ENCODE data around the gene GATA2.

Gene GATA2

GRCh38 chr3:128501431-128501830 lies 8.4 kb upstream of the GATA2 start:
- DNase-seq, result no peak

- DNase-seq, result no peak
Measured at GRCh38 chr3:128500556-128500955, 7.6 kb upstream of the GATA2 start.

- no peak for DNase-seq
Measured at GRCh38 chr3:128499724-128500275, 6.8 kb upstream of the GATA2 start.

GRCh38 chr3:128498901-128499530 lies 6.0 kb upstream of the GATA2 start:
- peak in 2 of 3 experiments; percentile 81 to 95 for DNase-seq

- DNase-seq, result peak in 1 of 3 experiments; percentile 57
Measured at GRCh38 chr3:128498127-128498626, 5.2 kb upstream of the GATA2 start.

- peak; percentile 79 to 93 (median 91) for DNase-seq
Measured at GRCh38 chr3:128497305-128498126, 4.5 kb upstream of the GATA2 start.

GRCh38 chr3:128496602-128497304 lies 3.8 kb upstream of the GATA2 start:
- DNase-seq, result peak in 2 of 3 experiments; percentile 78 to 82

GRCh38 chr3:128496019-128496601 lies 3.1 kb upstream of the GATA2 start:
- DNase-seq, result no peak

- DNase-seq, result no peak
Measured at GRCh38 chr3:128495435-128495970, 2.5 kb upstream of the GATA2 start.

GRCh38 chr3:128494367-128494650 lies 1.3 kb upstream of the GATA2 start:
- DNase-seq, result no peak

GRCh38 chr3:128493570-128494366 lies 767 bp upstream of the GATA2 start:
- DNase-seq, result peak in 1 of 3 experiments; percentile 32

- peak in 2 of 3 experiments; percentile 85 to 89 for DNase-seq
Measured at GRCh38 chr3:128491941-128492670, 895 bp downstream of the GATA2 start.

- DNase-seq, result peak in 1 of 3 experiments; percentile 83
Measured at GRCh38 chr3:128491691-128491940, 1.4 kb downstream of the GATA2 start.

- peak in 1 of 3 experiments; percentile 46 for DNase-seq
Measured at GRCh38 chr3:128490915-128491690, 1.9 kb downstream of the GATA2 start.

GRCh38 chr3:128490650-128490914 lies 2.4 kb downstream of the GATA2 start:
- DNase-seq, result no peak

GRCh38 chr3:128489927-128490649 lies 2.9 kb downstream of the GATA2 start:
- peak in 2 of 3 experiments; percentile 83 to 85 for DNase-seq

- DNase-seq, result no peak
Measured at GRCh38 chr3:128489674-128489926, 3.4 kb downstream of the GATA2 start.

GRCh38 chr3:128488991-128489673 lies 3.9 kb downstream of the GATA2 start:
- DNase-seq, result peak; percentile 16 to 80 (median 69)

- DNase-seq, result peak; percentile 14 to 68 (median 66)
Measured at GRCh38 chr3:128488636-128488990, 4.4 kb downstream of the GATA2 start.
